Stimulated activated naive CD4-positive, alpha-beta T cell (primary cell): Measurements from ENCODE around the gene F2.

Source experiments
- DNase-seq, 6 experiments: peaks; one replicate each; lab custom pipeline; 2025; lab: John Stamatoyannopoulos, UW

The F2 gene

GRCh38 chr11:46718155-46719019 is 626 bp upstream of the F2 start:
- no peak for DNase-seq

GRCh38 chr11:46719543-46720218 is 668 bp downstream of the F2 start:
- DNase-seq: no peak

GRCh38 chr11:46721286-46721685 is 2.3 kb downstream of the F2 start:
- no peak for DNase-seq

GRCh38 chr11:46722566-46723358 is 3.7 kb downstream of the F2 start:
- no peak for DNase-seq

GRCh38 chr11:46723359-46723680 is 4.3 kb downstream of the F2 start:
- DNase-seq: no peak

GRCh38 chr11:46724088-46724487 is 5.1 kb downstream of the F2 start:
- DNase-seq: no peak

GRCh38 chr11:46725338-46726205 is 6.6 kb downstream of the F2 start:
- DNase-seq: no peak

GRCh38 chr11:46726206-46726862 is 7.3 kb downstream of the F2 start:
- no peak for DNase-seq

GRCh38 chr11:46727952-46728658 is 9.1 kb downstream of the F2 start:
- DNase-seq: no peak

- DNase-seq: no peak
Measured at GRCh38 chr11:46728659-46729040, 9.6 kb downstream of the F2 start.

GRCh38 chr11:46729110-46730027 is 10.4 kb downstream of the F2 start:
- no peak for DNase-seq

- DNase-seq: no peak
Measured at GRCh38 chr11:46731545-46731944, 12.5 kb downstream of the F2 start.

GRCh38 chr11:46733234-46733633 is 14.2 kb downstream of the F2 start:
- DNase-seq: no peak

GRCh38 chr11:46736146-46736545 is 17.1 kb downstream of the F2 start:
- DNase-seq: no peak

GRCh38 chr11:46736615-46737014 is 17.6 kb downstream of the F2 start:
- DNase-seq: no peak

GRCh38 chr11:46737699-46738098 is 18.7 kb downstream of the F2 start:
- no peak for DNase-seq

- DNase-seq: no peak
Measured at GRCh38 chr11:46738887-46739286, 19.9 kb downstream of the F2 start.

GRCh38 chr11:46741600-46742484 is 22.8 kb downstream of the F2 start:
- no peak for DNase-seq

- no peak for DNase-seq
Measured at GRCh38 chr11:46743043-46743442, 24.0 kb downstream of the F2 start.
